ENCODE results near the gene ADCY9. TPM values are rescaled to one million over a fixed set of nuclear protein-coding genes. Genes with fewer than 3 reads are reported as not detected.

ADCY9 gene
- polyA plus RNA-seq, 1 donor from 2014 or later = 6.3 TPM

- no peak overlapping the region for H3K27ac ChIP-seq (ENCODE audit: low read length)
- TF ChIP-seq SMC3 (conservative IDR thresholded peaks at IDR 0.05; ENCODE audit: poor library complexity) = no peak
- no peak for TF ChIP-seq CTCF (IDR thresholded peaks at IDR 0.05; ENCODE audit: poor library complexity, severe bottlenecking)
- TF ChIP-seq EZH2 (IDR thresholded peaks at IDR 0.05; ENCODE audit: borderline replicate concordance, insufficient read depth, low read length, poor library complexity, severe bottlenecking) = no peak
- TF ChIP-seq EP300 (conservative IDR thresholded peaks at IDR 0.05; ENCODE audit: poor library complexity, severe bottlenecking) = no peak
- TF ChIP-seq RAD21 (conservative IDR thresholded peaks at IDR 0.05) = no peak
- TF ChIP-seq POLR2AphosphoS5 (IDR thresholded peaks at IDR 0.05) = no peak
- no peak for TF ChIP-seq MXI1 (conservative IDR thresholded peaks at IDR 0.05; ENCODE audit: poor library complexity, severe bottlenecking)
- no peak for TF ChIP-seq TAF1 (IDR thresholded peaks at IDR 0.05; ENCODE audit: low read depth)
- TF ChIP-seq, protein P1, sequence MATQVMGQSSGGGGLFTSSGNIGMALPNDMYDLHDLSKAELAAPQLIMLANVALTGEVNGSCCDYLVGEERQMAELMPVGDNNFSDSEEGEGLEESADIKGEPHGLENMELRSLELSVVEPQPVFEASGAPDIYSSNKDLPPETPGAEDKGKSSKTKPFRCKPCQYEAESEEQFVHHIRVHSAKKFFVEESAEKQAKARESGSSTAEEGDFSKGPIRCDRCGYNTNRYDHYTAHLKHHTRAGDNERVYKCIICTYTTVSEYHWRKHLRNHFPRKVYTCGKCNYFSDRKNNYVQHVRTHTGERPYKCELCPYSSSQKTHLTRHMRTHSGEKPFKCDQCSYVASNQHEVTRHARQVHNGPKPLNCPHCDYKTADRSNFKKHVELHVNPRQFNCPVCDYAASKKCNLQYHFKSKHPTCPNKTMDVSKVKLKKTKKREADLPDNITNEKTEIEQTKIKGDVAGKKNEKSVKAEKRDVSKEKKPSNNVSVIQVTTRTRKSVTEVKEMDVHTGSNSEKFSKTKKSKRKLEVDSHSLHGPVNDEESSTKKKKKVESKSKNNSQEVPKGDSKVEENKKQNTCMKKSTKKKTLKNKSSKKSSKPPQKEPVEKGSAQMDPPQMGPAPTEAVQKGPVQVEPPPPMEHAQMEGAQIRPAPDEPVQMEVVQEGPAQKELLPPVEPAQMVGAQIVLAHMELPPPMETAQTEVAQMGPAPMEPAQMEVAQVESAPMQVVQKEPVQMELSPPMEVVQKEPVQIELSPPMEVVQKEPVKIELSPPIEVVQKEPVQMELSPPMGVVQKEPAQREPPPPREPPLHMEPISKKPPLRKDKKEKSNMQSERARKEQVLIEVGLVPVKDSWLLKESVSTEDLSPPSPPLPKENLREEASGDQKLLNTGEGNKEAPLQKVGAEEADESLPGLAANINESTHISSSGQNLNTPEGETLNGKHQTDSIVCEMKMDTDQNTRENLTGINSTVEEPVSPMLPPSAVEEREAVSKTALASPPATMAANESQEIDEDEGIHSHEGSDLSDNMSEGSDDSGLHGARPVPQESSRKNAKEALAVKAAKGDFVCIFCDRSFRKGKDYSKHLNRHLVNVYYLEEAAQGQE (IDR thresholded peaks at IDR 0.05; ENCODE audit: borderline replicate concordance) = no peak
Observed at GRCh38 chr16:4094127-4094773, 22.0 kb downstream of the ADCY9 start.

DNA sequence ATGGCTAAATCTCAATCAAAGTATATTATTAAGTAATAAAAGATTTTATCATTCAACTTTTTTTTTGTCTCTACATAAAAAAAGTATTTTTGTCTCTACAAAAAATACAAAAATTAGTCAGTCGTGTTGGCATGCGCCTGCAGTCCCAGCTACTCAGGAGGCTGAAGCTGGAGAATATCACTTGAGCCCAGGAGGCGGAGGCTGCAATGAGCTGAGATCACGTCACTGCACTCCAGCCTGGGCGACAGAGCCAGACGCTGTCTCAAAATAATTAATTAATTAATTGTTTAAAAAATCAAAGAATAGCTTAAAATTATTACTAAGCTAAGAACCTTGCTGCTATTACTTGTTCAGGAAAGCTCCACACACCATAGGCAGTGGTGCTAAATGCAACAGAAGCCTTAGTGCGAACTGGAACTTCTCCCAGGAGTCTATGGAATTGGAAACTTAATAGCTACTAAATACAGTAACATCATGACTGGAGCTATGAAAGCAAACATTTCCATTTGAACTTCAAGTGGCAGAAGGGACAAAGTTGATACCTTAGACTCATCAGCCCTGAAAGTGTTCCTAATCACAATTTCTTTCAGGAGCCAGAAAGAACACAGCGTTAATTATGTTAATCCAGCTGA lies 22.6 kb downstream of the ADCY9 start:
- TF ChIP-seq, protein P1 (IDR thresholded peaks at IDR 0.05; ENCODE audit: borderline replicate concordance) = no peak
- TF ChIP-seq TAF1 (IDR thresholded peaks at IDR 0.05; ENCODE audit: low read depth) (no peak), SMC3 (conservative IDR thresholded peaks at IDR 0.05; ENCODE audit: poor library complexity) (no peak), EZH2 (IDR thresholded peaks at IDR 0.05; ENCODE audit: borderline replicate concordance, insufficient read depth, low read length, poor library complexity, severe bottlenecking) (no peak), POLR2AphosphoS5 (IDR thresholded peaks at IDR 0.05) (no peak), CTCF (IDR thresholded peaks at IDR 0.05; ENCODE audit: poor library complexity, severe bottlenecking) (no peak), RAD21 (conservative IDR thresholded peaks at IDR 0.05) (no peak), EP300 (conservative IDR thresholded peaks at IDR 0.05; ENCODE audit: poor library complexity, severe bottlenecking) (no peak), MXI1 (conservative IDR thresholded peaks at IDR 0.05; ENCODE audit: poor library complexity, severe bottlenecking) (no peak)
- no peaks in the 10 kb centered on the region for H3K27me3 ChIP-seq (ENCODE audit: insufficient read depth, low read depth, low read length)
- no peak overlapping the region for H3K9ac ChIP-seq (ENCODE audit: low read length)
- no peaks in the 10 kb centered on the region for H4K20me1 ChIP-seq (ENCODE audit: insufficient read depth)
- H3F3A ChIP-seq (ENCODE audit: insufficient read depth, low read length, poor library complexity, severe bottlenecking) = no peaks in the 10 kb centered on the region
- H3K36me3 ChIP-seq (ENCODE audit: insufficient read depth, low read length) = no peaks in the 10 kb centered on the region
- H3K4me2 ChIP-seq (ENCODE audit: low read length) = no peak overlapping the region
- no peaks in the 10 kb centered on the region for H3K9me2 ChIP-seq (ENCODE audit: insufficient read depth, low read length)
- no peak overlapping the region for H3K4me3 ChIP-seq (ENCODE audit: low read length)
- no peaks in the 10 kb centered on the region for H3K79me2 ChIP-seq (replicated peaks; ENCODE audit: insufficient read depth, low read length)
- H2AFZ ChIP-seq (ENCODE audit: low read depth, low read length) = no peak overlapping the region
- H3K27ac ChIP-seq (ENCODE audit: low read length) = no peak overlapping the region
- H3K9me3 ChIP-seq (ENCODE audit: low read length) = no peaks in the 10 kb centered on the region

More at GRCh38 chr16:4094127-4094773, 22.0 kb downstream of the ADCY9 start:
- Histone ChIP-seq H4K20me1 (ENCODE audit: insufficient read depth) (no peaks in the 10 kb centered on the region), H3K4me3 (ENCODE audit: low read length) (no peak overlapping the region), H3K27me3 (ENCODE audit: insufficient read depth, low read depth, low read length) (no peaks in the 10 kb centered on the region), H3K4me2 (ENCODE audit: low read length) (no peak overlapping the region), H3K79me2 (replicated peaks; ENCODE audit: insufficient read depth, low read length) (no peaks in the 10 kb centered on the region), H3K9me2 (ENCODE audit: insufficient read depth, low read length) (no peaks in the 10 kb centered on the region), H3K9ac (ENCODE audit: low read length) (no peak overlapping the region), H3K9me3 (ENCODE audit: low read length) (no peaks in the 10 kb centered on the region), H2AFZ (ENCODE audit: low read depth, low read length) (no peak overlapping the region), H3K36me3 (ENCODE audit: insufficient read depth, low read length) (no peaks in the 10 kb centered on the region), H3F3A (ENCODE audit: insufficient read depth, low read length, poor library complexity, severe bottlenecking) (no peaks in the 10 kb centered on the region)

All from neural cell (in vitro differentiated cells).